Measurements from ENCODE around the gene TRIM13.
"Not testable (repeated sequence)": the region's sequence is repeated elsewhere in the genome, so short reads cannot be mapped to it uniquely, and the experiment has no call there.

Gene TRIM13

GRCh38 chr13:49996951-49997895 is at the start of gene TRIM13:
TSS of gene TRIM13 (plus strand) at chr13:49997042. CDS start at chr13:50011941, 14,899 bp downstream.
- in situ Hi-C loops (cut with HindIII; ENCODE audit: low sequenced_read_pairs) = loop anchor here (25.0 kb wide), 1 partner anchor 790 kb away; no protein-coding TSS in a partner anchor

DNA sequence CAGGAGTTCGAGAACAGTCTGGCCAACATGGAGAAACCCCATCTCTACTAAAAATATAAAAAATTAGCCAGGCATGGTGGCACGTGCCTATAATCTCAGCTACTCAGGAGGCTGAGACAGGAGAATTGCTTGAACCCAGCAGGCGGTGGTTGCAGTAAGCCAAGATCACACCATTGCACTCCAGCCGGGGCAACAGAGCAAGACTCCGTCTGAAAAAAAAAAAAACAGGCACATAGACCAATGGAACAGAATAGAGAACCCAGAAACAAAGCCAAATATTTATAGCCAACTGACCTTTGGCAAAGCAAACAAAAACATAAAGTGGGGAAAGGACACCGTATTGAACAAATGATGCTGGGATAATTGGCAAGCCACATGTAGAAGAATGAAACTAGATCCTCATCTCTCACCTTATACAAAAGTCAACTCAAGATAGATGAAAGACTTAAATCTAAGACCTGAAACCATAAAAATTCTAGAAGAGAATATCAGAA is 48.0 kb upstream of the TRIM13 start:
- in situ Hi-C loops (cut with HindIII; ENCODE audit: low sequenced_read_pairs) = not testable (repeated sequence)

GRCh38 chr13:49951754-49952535 is 44.9 kb upstream of the TRIM13 start:
- in situ Hi-C loops (cut with HindIII; ENCODE audit: low sequenced_read_pairs) = no loop called here

- in situ Hi-C loops (cut with HindIII; ENCODE audit: low sequenced_read_pairs) = no loop called here
Measured at GRCh38 chr13:49953560-49953959, 43.3 kb upstream of the TRIM13 start.

DNA sequence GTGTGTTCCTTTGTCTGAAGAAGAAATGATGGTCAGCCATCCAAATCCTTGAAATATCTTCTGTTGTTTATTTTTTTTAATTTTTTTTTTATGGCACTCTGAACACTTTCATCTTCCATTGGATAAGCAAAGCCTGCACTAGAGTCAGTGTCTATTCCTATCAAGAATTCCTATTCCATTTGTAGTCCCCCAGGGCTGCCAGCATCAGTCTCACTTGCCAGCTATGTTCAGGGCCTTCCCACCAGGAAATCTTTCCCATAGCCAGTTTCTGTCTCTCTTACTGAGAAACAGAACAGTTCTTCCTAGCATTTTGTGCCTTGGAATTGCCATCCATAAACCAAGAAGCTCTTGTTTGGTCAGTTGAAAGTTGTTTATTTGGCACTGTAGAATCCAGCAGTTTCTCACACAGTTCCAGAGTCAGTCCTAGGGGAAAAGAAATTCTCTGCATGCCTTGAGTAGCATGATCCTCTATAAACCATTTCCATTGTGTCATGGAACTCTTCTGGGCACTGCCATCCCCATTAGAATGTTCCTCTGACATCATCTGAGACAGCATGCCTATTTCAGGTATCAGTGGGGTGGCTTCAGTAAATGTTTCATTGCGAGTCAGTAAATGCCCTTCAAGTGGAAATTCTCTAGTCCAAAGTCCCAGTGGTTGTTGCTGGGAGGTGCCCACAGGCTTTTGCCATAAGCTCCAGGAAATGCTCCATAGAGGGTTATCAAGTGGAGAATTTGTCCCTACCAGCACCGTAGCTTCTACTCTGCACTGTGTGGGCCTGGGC is 42.0 kb upstream of the TRIM13 start:
- in situ Hi-C loops (cut with HindIII; ENCODE audit: low sequenced_read_pairs) = no loop called here

GRCh38 chr13:49956131-49956530 is 40.7 kb upstream of the TRIM13 start:
- in situ Hi-C loops (cut with HindIII; ENCODE audit: low sequenced_read_pairs) = no loop called here

DNA sequence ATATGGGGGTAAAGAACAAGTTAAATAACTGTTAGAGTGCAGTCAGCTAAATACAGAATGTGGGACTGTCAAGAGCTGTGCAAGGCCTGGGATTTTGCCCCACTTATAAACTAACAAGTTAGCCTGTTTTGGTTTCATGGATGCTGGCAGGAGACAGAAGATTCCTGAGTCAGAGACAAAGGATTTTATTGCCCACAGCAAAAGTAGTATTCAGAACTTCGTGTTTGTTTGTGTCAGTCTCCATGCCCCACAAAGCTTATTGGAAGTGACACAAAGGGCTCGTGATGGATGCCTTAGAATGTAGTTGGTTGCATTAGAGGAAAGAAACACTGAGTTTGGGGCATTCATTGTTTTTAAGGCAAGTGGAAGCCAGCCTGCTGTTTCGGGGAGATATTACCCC is 38.5 kb upstream of the TRIM13 start:
- in situ Hi-C loops (cut with HindIII; ENCODE audit: low sequenced_read_pairs) = no loop called here

DNA sequence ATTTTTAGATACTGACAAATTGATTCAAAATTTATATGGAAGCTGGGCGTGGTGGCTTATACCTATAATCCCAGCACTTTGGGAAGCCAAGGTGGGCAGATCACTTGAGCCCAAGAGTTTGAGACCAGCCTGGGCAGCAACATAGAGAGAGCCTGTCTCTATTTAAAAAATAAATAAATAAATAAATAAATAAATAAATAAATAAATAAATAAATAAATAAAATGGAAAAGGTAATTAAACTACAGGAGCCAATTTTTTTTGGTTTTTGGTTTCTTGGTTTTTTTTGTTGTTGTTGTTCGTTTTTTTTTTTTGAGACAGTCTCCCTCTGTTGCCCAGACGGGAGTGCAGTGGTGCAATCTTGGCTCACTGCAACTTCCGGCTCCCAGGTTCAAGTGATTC is 29.4 kb upstream of the TRIM13 start:
- in situ Hi-C loops (cut with HindIII; ENCODE audit: low sequenced_read_pairs) = no loop called here

DNA sequence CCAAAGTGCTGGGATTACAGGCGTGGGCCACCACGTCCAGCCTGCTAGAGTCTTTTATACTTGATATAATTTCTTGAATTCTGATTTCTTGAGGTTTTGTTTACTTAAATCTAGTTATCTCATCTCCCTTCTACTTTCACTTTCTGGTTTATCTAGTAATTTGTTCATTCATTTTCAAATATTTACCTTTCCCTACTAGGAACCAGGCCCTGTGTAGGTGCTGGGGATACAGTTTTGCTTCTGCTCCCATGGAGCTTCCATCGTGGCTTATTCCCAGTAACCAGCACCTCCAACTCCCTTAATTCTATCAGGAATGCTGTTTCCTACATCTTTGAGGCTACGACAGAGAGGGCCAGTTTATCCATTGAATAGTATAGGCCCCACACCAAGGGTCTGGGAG is 24.1 kb upstream of the TRIM13 start:
- in situ Hi-C loops (cut with HindIII; ENCODE audit: low sequenced_read_pairs) = no loop called here

DNA sequence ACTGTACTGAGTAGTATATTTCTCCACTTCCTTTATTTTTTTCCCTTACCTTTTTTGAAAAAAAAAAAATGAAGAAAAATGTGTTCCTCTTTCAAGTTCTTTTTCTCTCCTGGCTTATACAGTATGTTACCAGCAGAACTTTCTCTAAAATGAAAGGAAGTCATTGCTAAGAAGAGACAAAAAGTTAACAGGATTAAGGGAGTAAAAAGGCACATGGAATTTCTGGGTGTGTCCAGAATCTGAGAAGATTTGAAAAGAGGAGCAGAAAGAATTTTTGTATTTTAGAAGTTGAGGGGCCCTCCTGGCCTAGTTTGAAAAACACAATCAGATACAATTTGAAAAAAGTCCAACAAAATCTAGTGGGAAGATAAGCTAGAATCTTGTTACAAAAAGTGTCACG is 21.0 kb upstream of the TRIM13 start:
- in situ Hi-C loops (cut with HindIII; ENCODE audit: low sequenced_read_pairs) = loop anchor here (25.0 kb wide), 1 partner anchor 811 kb away; no protein-coding TSS in a partner anchor

DNA sequence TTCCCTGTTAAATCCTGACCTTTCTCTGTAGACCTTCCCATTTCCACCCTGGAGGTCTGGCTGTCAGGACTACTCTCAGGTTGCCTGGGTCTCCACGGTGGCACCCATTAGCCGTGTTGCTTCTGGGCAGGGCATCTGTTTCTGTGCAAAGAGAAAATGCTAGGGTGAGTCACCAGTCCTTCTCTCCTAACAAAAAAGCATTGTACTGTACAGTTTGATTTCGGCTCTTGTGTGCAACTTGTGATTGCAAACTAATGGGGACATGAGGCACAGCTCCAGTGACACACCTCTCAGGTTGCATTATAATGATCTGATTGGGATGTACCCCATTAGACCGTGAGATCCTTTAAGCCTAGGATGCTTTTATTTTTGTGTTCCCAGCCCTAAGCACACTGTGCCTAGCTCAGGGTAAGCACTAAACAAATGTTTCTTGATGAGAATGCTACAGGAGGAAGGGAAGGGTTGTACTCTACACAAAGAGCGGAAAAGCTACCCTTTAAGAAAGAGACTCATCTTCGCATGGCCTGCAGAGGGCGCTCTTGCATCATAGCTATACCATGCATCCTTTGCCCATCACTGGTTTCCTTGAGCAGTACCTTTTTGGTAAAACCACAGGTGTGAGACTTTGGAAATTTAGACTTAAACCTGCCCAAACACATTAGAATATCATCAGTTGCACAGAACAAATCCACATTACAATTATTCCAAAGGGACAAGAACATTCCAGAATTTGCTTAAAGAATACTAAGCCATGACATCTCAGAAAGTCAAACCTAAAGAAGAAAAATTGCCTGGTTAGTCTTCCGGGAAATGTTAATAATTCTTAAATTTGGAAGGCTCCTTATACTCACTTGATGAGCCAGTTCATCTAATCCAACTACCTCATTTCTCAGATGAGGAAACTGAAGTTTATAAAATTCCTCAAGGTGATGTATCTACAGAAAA is 20.3 kb upstream of the TRIM13 start:
- in situ Hi-C loops (cut with HindIII; ENCODE audit: low sequenced_read_pairs) = loop anchor here (25.0 kb wide), 1 partner anchor 811 kb away; no protein-coding TSS in a partner anchor

DNA sequence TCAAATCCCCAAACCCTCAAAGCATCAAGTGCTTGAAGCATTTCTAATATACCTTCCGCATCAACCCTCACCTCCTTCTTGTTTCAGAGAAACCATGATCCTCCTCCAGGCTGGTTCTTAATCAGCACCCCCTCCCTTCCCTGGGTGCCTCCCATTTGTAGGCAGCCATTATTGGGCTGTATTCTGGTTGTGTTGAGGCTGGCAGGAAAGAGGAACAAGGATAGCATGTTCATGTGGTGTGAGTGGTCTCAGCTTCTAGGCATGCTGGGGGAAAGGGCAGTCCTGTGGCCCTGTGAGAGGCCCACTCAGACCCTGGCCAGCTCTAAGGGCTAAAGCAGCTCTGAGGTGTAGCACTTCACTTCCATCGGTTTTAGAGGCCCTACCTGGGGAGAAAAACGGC is 18.9 kb upstream of the TRIM13 start:
- in situ Hi-C loops (cut with HindIII; ENCODE audit: low sequenced_read_pairs) = loop anchor here (25.0 kb wide), 1 partner anchor 809 kb away; no protein-coding TSS in a partner anchor

- in situ Hi-C loops (cut with HindIII; ENCODE audit: low sequenced_read_pairs) = loop anchor here (25.0 kb wide), 1 partner anchor 807 kb away; no protein-coding TSS in a partner anchor
Measured at GRCh38 chr13:49980266-49980665, 16.6 kb upstream of the TRIM13 start.

- in situ Hi-C loops (cut with HindIII; ENCODE audit: low sequenced_read_pairs) = loop anchor here (25.0 kb wide), 1 partner anchor 802 kb away; no protein-coding TSS in a partner anchor
Measured at GRCh38 chr13:49985129-49985528, 11.7 kb upstream of the TRIM13 start.

GRCh38 chr13:49986471-49986870 is 10.4 kb upstream of the TRIM13 start:
- in situ Hi-C loops (cut with HindIII; ENCODE audit: low sequenced_read_pairs) = loop anchor here (25.0 kb wide), 1 partner anchor 801 kb away; no protein-coding TSS in a partner anchor

GRCh38 chr13:49990612-49991011 is 6.2 kb upstream of the TRIM13 start:
- in situ Hi-C loops (cut with HindIII; ENCODE audit: low sequenced_read_pairs) = loop anchor here (25.0 kb wide), 1 partner anchor 797 kb away; no protein-coding TSS in a partner anchor

DNA sequence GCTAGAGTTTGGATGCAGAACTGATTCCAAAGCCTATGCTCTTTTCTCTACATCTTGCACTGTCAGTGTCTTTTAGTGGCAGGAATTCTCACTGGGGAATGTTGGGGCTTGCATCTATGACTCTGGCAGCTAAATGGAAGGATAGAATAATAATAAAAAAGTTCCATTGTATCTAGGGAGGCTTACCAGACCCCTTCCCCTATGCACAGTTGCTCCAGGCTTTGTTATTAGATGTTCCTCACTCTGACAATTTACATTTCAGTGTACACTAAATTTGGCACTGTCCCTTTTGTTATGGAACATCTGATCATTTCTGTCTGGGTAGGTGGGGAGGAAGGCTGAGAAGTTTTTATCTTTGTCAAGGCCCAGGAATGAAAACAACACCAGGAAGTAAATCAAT is 3.7 kb upstream of the TRIM13 start:
- in situ Hi-C loops (cut with HindIII; ENCODE audit: low sequenced_read_pairs) = loop anchor here (25.0 kb wide), 1 partner anchor 794 kb away; no protein-coding TSS in a partner anchor

GRCh38 chr13:49993666-49994065 is 3.2 kb upstream of the TRIM13 start:
- in situ Hi-C loops (cut with HindIII; ENCODE audit: low sequenced_read_pairs) = loop anchor here (25.0 kb wide), 1 partner anchor 794 kb away; no protein-coding TSS in a partner anchor

GRCh38 chr13:49995625-49996101 is 1.2 kb upstream of the TRIM13 start:
- in situ Hi-C loops (cut with HindIII; ENCODE audit: low sequenced_read_pairs) = loop anchor here (25.0 kb wide), 1 partner anchor 792 kb away; no protein-coding TSS in a partner anchor

Data from DLD1 (cell line).